ENCODE measurements around the gene KAZN.

- TF ChIP-seq, protein P1, sequence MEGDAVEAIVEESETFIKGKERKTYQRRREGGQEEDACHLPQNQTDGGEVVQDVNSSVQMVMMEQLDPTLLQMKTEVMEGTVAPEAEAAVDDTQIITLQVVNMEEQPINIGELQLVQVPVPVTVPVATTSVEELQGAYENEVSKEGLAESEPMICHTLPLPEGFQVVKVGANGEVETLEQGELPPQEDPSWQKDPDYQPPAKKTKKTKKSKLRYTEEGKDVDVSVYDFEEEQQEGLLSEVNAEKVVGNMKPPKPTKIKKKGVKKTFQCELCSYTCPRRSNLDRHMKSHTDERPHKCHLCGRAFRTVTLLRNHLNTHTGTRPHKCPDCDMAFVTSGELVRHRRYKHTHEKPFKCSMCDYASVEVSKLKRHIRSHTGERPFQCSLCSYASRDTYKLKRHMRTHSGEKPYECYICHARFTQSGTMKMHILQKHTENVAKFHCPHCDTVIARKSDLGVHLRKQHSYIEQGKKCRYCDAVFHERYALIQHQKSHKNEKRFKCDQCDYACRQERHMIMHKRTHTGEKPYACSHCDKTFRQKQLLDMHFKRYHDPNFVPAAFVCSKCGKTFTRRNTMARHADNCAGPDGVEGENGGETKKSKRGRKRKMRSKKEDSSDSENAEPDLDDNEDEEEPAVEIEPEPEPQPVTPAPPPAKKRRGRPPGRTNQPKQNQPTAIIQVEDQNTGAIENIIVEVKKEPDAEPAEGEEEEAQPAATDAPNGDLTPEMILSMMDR (IDR thresholded peaks at IDR 0.05): no peak
- no peak for TF ChIP-seq POLR2A (IDR thresholded peaks at IDR 0.05)
Observed at GRCh38 chr1:14551386-14551785, 47.1 kb upstream of the KAZN start.

All from testis (tissue), 2 donors.